ENCODE measurements around the gene HOXA9.

Gene HOXA9

GRCh38 chr7:27167916-27168264 lies 2.6 kb upstream of the HOXA9 start:
- H3K36me3 Mint-ChIP-seq, result no peaks in the 10 kb centered on the region
- H3K27ac Mint-ChIP-seq, result no peak overlapping the region
- ATAC-seq, result no peak
- H3K27me3 Mint-ChIP-seq, result peaks cover 79% of the 10 kb centered on the region
- no peaks in the 10 kb centered on the region for H3K9me3 Mint-ChIP-seq
- no peak overlapping the region for H3K4me3 Mint-ChIP-seq
- H3K4me1 Mint-ChIP-seq, result peaks cover 19% of the 10 kb centered on the region

DNA sequence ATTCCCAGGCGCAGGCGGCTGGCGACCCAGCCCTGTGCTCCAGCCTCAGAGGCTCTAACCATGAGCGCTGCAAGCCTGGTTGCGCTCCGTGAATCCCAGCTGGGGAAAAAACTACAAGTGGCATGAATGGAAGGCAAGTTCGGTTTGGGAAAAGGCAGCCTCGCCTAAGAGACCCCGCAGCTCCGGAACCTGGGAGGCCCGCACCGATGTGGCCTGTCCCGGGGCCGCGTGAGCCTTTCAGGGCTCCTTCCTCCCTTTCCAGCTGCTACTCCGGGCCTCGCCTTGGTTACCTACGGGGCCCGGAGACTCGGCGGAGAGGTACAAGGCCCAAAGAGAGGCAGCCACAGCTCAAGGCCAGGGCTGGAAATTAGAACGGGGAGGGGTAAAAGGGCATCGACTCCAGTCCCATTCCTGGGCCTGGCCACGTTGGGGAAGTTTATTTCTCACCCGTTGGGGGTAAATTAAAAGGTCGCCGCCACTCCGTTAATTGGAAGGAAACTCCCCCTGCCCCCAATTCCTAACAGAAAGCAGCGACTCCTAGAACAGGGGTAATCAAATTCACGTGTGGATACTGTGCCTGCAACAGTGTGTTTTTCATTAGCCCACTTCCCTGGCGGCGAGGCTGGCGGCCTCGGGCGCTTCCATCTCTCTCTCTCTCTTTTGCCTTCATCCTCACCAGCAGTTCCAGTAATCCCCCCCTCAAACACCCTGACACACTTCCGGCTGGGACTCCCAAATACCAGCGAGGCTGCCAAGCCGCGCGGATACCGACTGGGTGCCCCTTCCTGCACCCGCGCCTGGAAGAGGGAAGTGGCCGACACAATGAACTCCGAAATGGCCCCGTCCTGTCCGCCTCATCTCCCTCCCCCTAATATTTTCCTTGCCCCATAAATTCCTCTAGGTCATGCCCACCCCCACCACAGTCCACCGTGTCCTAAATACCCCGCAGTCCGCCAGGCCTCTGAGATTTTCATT lies 1.5 kb upstream of the HOXA9 start:
- peak overlapping the region; percentile 61 for H3K27ac Mint-ChIP-seq
- no peaks in the 10 kb centered on the region for H3K9me3 Mint-ChIP-seq
- H3K36me3 Mint-ChIP-seq, result no peaks in the 10 kb centered on the region
- peak overlapping the region; percentile 15 for H3K4me3 Mint-ChIP-seq
- peaks cover 79% of the 10 kb centered on the region for H3K27me3 Mint-ChIP-seq
- H3K4me1 Mint-ChIP-seq, result peaks cover 13% of the 10 kb centered on the region
- no peak for ATAC-seq

GRCh38 chr7:27165996-27166530 lies 726 bp upstream of the HOXA9 start:
- peaks cover 76% of the 10 kb centered on the region for H3K27me3 Mint-ChIP-seq
- no peaks in the 10 kb centered on the region for H3K9me3 Mint-ChIP-seq
- peaks cover 10% of the 10 kb centered on the region for H3K4me1 Mint-ChIP-seq
- H3K4me3 Mint-ChIP-seq, result peak overlapping the region; percentile 29
- no peak for ATAC-seq
- H3K27ac Mint-ChIP-seq, result no peak overlapping the region
- no peaks in the 10 kb centered on the region for H3K36me3 Mint-ChIP-seq

GRCh38 chr7:27164367-27165088 lies 809 bp downstream of the HOXA9 start:
- peaks cover 14% of the 10 kb centered on the region for H3K4me1 Mint-ChIP-seq
- no peak for ATAC-seq
- H3K4me3 Mint-ChIP-seq, result peak overlapping the region; percentile 31
- H3K27me3 Mint-ChIP-seq, result peaks cover 76% of the 10 kb centered on the region
- no peak overlapping the region for H3K27ac Mint-ChIP-seq
- no peaks in the 10 kb centered on the region for H3K9me3 Mint-ChIP-seq
- no peaks in the 10 kb centered on the region for H3K36me3 Mint-ChIP-seq

- peaks cover 77% of the 10 kb centered on the region for H3K27me3 Mint-ChIP-seq
- no peak for ATAC-seq
- H3K27ac Mint-ChIP-seq, result no peak overlapping the region
- H3K4me3 Mint-ChIP-seq, result peak overlapping the region; percentile 9
- no peaks in the 10 kb centered on the region for H3K9me3 Mint-ChIP-seq
- H3K4me1 Mint-ChIP-seq, result peaks cover 14% of the 10 kb centered on the region
- no peaks in the 10 kb centered on the region for H3K36me3 Mint-ChIP-seq
Measured at GRCh38 chr7:27164045-27164366, 1.3 kb downstream of the HOXA9 start.

GRCh38 chr7:27163288-27164044 lies 1.9 kb downstream of the HOXA9 start:
- Mint-ChIP-seq H3K4me3 (no peak overlapping the region), H3K4me1 (peaks cover 8% of the 10 kb centered on the region), H3K27me3 (peaks cover 77% of the 10 kb centered on the region), H3K36me3 (no peaks in the 10 kb centered on the region), H3K27ac (no peak overlapping the region), H3K9me3 (no peaks in the 10 kb centered on the region)
- no peak for ATAC-seq

- Mint-ChIP-seq H3K27ac (no peak overlapping the region), H3K9me3 (peaks cover 6% of the 10 kb centered on the region), H3K36me3 (no peaks in the 10 kb centered on the region), H3K27me3 (peaks cover 77% of the 10 kb centered on the region), H3K4me3 (no peak overlapping the region), H3K4me1 (peaks cover 11% of the 10 kb centered on the region)
- ATAC-seq, result no peak
Measured at GRCh38 chr7:27162561-27163287, 2.6 kb downstream of the HOXA9 start.

DNA sequence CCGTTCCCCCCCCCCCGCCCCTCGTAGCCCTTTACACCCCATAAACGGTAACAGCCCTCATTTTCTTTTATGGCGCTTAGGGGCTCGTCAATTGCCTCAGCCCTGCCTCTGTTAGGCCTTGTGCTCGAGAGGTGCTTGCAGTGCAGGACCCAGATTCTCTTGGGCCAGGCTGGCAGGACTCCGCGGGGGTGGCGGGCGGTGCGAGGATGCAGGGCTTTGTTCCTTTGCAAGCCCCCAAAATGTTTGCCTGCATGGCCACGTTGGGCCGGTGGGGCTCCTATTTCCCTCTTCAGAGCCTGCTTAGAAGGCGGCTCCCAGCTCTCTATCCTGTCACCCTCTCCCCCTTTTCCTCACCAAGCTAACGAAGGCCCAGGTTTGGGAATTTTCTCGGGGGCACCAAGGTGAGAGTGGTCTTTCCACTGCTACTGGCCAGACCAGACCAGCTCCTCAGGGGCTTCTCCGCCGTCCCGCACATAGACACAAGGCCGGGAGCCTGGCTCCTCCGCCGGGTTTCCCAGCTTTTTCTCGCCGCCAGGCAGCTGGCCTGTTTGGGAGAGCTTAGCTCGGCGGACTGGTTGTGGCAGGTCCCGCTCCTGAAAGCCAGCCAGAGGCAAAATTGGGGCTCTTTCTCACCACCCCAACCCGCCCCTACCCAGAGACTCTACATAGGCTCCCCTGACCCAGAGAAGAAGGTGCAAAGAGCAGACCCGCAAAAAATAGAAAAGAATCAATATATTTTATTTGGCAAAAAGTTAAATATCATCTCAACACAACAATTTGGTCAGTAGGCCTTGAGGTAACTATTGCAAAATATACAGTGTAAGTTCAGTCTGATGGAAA lies 3.4 kb downstream of the HOXA9 start:
- H3K9me3 Mint-ChIP-seq, result peaks cover 6% of the 10 kb centered on the region
- peaks cover 77% of the 10 kb centered on the region for H3K27me3 Mint-ChIP-seq
- no peak overlapping the region for H3K27ac Mint-ChIP-seq
- peaks cover 13% of the 10 kb centered on the region for H3K4me1 Mint-ChIP-seq
- peak overlapping the region; percentile 34 for H3K4me3 Mint-ChIP-seq
- no peaks in the 10 kb centered on the region for H3K36me3 Mint-ChIP-seq
- ATAC-seq, result no peak

DNA sequence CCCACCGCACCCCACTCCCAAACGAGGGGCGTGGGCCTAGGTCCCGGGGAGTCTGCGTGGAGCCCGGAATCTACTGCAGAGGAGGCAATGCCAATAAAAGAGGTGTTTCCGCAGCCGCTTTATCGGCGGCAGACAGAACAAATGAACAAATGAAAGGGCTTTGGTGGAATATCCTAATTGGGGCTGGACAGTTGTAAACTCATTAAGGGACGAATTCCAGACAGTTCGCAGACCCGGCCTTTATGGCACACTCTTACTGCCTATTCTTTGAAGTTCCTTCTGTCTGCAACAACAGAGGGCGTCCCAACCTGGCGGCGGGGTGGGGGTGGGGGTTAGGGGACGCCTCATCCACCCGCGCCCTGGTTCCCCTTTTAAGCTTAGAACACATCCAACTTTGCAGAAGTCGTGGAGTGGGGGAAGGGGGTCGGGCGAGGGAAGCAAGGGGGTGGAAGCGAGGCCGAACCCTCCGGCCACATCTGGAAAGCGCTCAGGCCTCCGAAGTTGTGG lies 4.1 kb downstream of the HOXA9 start:
- no peak for ATAC-seq
- peaks cover 80% of the 10 kb centered on the region for H3K27me3 Mint-ChIP-seq
- no peak overlapping the region for H3K27ac Mint-ChIP-seq

GRCh38 chr7:27160546-27161213 lies 4.7 kb downstream of the HOXA9 start:
- peaks cover 86% of the 10 kb centered on the region for H3K27me3 Mint-ChIP-seq
- peaks cover 6% of the 10 kb centered on the region for H3K9me3 Mint-ChIP-seq
- peak; percentile 84 for ATAC-seq
- no peak overlapping the region for H3K27ac Mint-ChIP-seq
- H3K4me1 Mint-ChIP-seq, result peaks cover 14% of the 10 kb centered on the region
- no peaks in the 10 kb centered on the region for H3K36me3 Mint-ChIP-seq
- peak overlapping the region; percentile 74 for H3K4me3 Mint-ChIP-seq

More for the DNA sequence above, 4.1 kb downstream of the HOXA9 start:
- peaks cover 13% of the 10 kb centered on the region for H3K4me1 Mint-ChIP-seq
- H3K36me3 Mint-ChIP-seq, result no peaks in the 10 kb centered on the region
- H3K9me3 Mint-ChIP-seq, result peaks cover 6% of the 10 kb centered on the region
- H3K4me3 Mint-ChIP-seq, result peak overlapping the region; percentile 74

- peak overlapping the region; percentile 74 for H3K4me3 Mint-ChIP-seq
- peak; percentile 48 for ATAC-seq
- peaks cover 19% of the 10 kb centered on the region for H3K4me1 Mint-ChIP-seq
- peaks cover 92% of the 10 kb centered on the region for H3K27me3 Mint-ChIP-seq
- no peaks in the 10 kb centered on the region for H3K36me3 Mint-ChIP-seq
- H3K27ac Mint-ChIP-seq, result no peak overlapping the region
- H3K9me3 Mint-ChIP-seq, result peaks cover 6% of the 10 kb centered on the region
Measured at GRCh38 chr7:27160145-27160545, 5.2 kb downstream of the HOXA9 start.

DNA sequence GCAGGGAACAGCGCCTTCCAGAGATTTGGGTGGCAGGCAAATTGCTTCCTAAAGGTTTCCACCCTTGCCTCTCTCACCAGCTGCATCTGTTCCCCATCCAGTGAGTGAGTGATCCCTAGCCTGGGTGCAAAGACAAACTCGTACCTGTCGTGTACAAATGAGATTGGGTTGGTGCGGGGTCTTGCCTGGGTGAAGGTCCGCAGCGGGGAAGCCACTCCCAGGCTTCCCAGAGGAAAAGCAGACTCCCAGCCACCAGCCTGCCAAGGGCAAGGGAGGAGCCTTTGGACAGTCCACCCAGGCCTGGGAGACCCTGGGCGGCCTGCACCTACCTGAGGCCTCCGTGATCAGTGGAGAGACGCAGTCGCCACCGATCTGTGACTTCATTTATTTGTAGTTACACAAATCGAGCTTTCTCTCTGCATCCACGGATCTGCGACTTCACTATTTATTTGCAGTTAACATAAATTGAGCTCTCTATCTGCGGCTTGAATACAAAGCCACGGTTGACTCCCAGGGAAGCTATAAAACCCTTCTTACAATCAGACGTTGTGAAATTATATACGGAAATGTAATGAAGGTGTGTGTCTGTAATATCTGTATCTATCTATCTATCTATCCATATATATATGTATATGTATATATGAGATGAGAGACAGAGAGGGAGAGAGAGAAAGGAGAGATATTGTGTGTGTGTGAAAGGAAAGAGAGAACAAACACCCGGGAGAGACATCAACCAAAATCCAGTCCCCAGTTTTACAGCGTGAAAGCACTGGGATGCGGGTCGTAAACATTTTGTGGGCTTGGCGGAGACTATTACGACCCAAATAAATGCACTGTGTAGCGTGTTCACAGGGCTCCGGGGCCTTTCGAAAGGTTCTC lies 5.8 kb downstream of the HOXA9 start:
- Mint-ChIP-seq H3K4me3 (peak overlapping the region; percentile 35), H3K4me1 (peaks cover 26% of the 10 kb centered on the region), H3K27me3 (peaks cover 93% of the 10 kb centered on the region), H3K9me3 (peaks cover 8% of the 10 kb centered on the region), H3K36me3 (peaks cover 4% of the 10 kb centered on the region), H3K27ac (no peak overlapping the region)
- ATAC-seq, result no peak

Data from stimulated activated memory B cell treated with anti-CD40 and anti-IgM and Interleukin-4, amounts not matched to agents 10 μg/mL and 1 μg/mL and 100 μg/mL, for 72 hours (primary cell).